GM20000 (cell line): ENCODE results near the gene RHPN2.
"Not testable (repeated sequence)": the region's sequence is repeated elsewhere in the genome, so short reads cannot be mapped to it uniquely, and the experiment has no call there.

Experiments
- DNase-seq: peaks from one replicate; pipeline ENCODE4 v3.0.0; 2012; ENCODE audit warnings: low spot score
- TF ChIP-seq, protein P1 (sequence below): IDR thresholded peaks from 2 replicates; pipeline ENCODE4 v1.5.1; 2012; ENCODE audit warnings: mild to moderate bottlenecking, control low read depth; ENCODE audit errors: extremely low read depth, missing control alignments

Gene RHPN2

DNA sequence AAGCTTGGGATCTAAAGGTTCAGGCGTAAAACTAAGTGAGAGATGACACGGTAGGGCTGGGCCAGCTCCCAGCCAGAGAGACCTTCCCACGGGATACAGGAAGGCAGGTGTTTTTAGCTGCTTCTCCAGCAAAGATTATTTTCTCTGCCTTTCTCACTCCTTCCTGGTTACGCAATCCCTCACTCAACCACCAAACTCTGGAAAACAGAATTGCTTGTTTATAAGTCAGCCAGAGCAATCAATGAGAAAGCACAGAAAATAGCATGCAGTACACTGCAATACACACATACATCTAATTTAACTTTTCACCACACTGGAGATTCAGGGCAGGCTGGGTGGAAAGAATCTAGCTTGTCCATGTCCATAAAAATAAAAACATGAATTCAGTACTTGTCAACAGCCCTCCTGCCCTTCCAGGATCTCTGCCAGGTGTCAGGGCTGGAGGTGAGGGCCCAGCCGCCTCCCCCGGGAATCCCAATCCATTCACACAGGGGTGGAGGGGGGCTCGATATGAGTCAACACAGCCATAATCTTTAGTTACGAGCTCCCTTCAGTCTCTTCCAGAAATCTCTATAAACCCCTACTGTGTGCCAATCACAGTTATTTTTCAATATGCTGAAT is 12.2 kb downstream of the RHPN2 start:
- no peak for DNase-seq
- TF ChIP-seq, protein P1, sequence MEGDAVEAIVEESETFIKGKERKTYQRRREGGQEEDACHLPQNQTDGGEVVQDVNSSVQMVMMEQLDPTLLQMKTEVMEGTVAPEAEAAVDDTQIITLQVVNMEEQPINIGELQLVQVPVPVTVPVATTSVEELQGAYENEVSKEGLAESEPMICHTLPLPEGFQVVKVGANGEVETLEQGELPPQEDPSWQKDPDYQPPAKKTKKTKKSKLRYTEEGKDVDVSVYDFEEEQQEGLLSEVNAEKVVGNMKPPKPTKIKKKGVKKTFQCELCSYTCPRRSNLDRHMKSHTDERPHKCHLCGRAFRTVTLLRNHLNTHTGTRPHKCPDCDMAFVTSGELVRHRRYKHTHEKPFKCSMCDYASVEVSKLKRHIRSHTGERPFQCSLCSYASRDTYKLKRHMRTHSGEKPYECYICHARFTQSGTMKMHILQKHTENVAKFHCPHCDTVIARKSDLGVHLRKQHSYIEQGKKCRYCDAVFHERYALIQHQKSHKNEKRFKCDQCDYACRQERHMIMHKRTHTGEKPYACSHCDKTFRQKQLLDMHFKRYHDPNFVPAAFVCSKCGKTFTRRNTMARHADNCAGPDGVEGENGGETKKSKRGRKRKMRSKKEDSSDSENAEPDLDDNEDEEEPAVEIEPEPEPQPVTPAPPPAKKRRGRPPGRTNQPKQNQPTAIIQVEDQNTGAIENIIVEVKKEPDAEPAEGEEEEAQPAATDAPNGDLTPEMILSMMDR, result no peak

DNA sequence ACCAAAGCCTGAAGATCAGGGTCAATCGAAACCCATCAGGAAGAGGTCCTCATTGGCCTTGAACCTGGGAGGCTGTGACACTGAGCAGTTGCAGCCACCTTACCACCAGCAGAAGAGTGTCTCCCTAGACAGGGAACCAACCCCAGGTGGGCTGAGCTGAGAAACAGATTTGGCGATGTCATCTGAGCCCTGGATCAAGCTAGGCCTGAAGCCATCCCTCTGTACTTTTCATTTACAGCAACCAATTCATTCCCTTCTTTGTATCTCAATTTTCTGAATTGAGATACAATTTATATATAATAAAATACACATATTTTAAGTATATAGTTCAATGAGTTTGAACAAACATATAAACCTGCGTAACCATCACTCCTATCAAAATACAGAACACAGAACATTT is 14.6 kb downstream of the RHPN2 start:
- TF ChIP-seq, protein P1, result no peak
- DNase-seq, result no peak

DNA sequence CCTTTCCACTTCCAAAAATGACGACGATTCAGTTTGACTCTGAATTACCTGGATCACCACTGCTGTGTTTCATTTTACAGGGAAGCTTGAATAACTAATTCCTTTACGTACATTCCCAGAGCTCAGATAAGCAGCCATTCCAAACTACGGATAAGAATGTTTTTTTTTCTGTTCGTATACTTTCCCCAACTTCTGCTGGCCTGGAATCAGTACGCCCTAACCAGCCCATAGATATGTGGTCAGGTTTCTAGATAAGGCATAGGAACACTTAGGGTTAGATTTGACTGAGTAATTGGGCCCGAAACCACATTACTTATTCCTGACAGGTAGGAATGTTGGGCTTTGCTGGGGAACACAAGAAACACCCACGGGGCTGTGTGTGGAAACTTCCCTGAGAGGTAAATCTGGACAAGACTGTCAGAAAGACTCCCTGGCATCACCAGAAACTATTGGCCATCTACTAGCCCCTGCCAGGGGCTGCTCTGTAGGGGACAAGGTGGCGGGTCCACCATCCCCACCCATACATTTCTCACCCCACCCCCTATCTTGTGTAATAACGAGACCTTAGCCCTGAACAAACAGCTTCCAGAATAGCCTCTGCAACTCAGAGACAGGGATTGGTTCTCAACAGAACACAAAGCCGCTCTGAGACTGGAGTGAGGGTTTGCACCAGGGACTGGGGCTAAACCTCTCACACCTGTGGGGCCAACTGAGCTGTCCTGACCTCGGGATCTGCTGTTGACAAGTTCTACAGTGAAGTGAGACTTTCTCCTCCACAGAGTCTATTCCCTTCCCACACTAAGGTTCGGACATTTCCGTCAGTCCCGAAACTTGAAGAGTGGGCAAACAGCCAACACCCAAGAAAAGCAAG is 15.6 kb downstream of the RHPN2 start:
- DNase-seq, result no peak
- TF ChIP-seq, protein P1, result no peak

DNA sequence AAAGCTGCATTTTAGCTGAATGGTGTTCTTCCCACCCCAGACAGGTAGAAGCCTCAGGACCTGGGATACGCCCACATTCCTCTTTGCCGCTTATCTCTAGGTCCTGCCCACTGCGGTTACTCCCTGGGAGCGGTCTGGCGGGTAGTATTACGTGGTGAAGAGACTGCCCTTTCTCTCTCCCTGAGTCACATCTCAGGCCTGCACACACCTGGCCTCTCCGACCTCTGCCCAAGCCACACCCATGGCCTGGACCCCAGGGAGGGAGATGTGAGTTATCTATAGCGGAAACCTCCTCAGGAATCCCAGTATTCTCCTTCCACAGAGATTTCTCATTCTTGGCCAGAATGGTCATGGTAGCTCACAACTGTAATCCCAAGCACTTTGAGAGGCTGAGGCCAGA is 17.3 kb downstream of the RHPN2 start:
- no peak for DNase-seq
- TF ChIP-seq, protein P1, result no peak

DNA sequence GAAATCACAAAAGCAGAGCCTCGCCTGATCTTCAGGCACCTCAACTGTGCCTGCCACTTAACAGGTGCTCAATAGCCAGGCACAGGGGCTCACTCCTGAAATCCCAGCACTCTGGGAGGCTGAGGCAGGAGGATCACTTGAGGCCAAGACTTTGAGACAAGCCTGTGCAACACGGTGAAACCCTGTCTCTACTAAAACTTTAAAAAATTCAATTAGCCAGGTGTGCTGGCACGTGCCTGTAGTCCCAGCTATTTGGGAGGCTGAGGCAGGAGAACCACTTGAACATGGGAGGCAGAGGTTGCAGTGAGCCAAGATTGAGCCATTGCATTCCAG is 22.9 kb downstream of the RHPN2 start:
- DNase-seq, result not testable (repeated sequence)

DNA sequence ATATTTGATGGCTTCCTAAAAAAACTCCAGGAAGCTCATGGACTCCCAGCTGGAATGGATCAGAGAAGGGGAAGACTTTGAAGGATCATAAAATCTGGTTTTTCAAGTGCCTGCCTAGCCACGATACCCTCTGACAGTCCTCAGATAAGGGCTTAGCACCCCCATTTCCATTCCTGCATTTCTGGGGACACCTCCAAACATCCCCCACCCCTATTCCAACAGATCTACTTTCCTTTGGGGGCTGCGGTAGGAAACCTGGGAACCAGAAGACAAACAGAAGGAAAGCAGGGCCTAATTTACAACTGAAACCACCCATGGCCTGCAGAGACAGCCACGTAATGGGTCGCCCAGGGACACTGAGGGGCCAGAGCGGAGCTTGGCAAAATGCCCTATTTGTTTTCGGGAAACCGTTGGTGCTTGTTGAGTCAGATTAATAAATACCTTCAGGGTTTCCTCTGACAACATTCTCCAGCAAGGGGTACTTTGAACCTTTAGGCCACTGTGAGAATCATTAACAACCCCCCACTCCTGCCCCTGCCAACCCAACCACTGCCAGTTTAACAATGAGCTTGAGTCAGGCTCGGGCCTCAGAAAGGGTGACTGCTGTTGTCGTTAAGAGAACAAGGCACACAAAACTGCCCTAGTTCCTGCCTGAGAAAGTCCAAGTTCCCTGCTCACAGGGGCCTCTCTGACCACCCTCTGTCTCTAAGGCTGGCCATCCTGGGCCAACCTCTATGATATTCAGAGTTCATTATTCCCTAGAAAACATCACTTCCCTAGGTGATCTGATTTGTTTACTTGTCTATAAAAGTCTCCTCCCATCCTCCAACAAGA is 23.5 kb downstream of the RHPN2 start:
- TF ChIP-seq, protein P1, result no peak
- no peak for DNase-seq

DNA sequence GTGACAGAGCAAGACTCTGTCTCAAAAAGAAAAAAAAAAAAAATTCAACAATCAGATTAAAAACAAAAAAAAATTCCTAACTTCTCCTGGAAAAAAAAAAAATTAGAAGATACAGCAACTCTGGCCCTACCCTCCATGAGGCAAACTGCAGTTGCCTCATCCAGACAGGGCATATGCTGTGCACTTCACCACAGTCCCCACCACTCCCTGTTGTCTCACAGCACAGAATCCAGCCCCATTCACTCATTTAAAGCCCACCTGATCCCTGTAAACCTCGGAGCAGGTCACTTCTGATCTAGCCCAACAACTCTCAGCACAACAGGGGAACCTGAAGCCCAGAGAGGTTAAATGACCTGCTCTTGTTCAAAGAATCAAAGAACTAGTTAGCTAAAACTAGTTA is 24.9 kb downstream of the RHPN2 start:
- TF ChIP-seq, protein P1, result no peak
- DNase-seq, result no peak
